ENCODE data around the gene ZNF33A.
"Not testable (repeated sequence)": the region's sequence is repeated elsewhere in the genome, so short reads cannot be mapped to it uniquely, and the experiment has no call there.

The ZNF33A gene

GRCh38 chr10:38010119-38010903 is at the start of gene ZNF33A:
TSS of gene ZNF33A (plus strand) at chr10:38010675. CDS start at chr10:38012342, 1,667 bp downstream.
- peak; percentile 89 for DNase-seq

- DNase-seq, result no peak
Observed at GRCh38 chr10:37965006-37965405, 45.5 kb upstream of the ZNF33A start.

GRCh38 chr10:37972396-37972795 is 38.1 kb upstream of the ZNF33A start:
- DNase-seq, result no peak

GRCh38 chr10:37975401-37975991 is 35.0 kb upstream of the ZNF33A start:
- DNase-seq, result no peak

- peak; percentile 95 for DNase-seq
Observed at GRCh38 chr10:37976091-37976879, 34.2 kb upstream of the ZNF33A start, which contains the start of gene ZNF25. TSS of gene ZNF25 (minus strand) at chr10:37976647. CDS start at chr10:37971722, 4,925 bp downstream.

- no peak for DNase-seq
Observed at GRCh38 chr10:37976880-37977203, 33.6 kb upstream of the ZNF33A start.

- DNase-seq, result no peak
Observed at GRCh38 chr10:37991655-37992054, 18.8 kb upstream of the ZNF33A start.

GRCh38 chr10:37992083-37992482 is 18.4 kb upstream of the ZNF33A start:
- no peak for DNase-seq

- not testable (repeated sequence) for DNase-seq
Observed at GRCh38 chr10:37998920-37999319, 11.6 kb upstream of the ZNF33A start.

GRCh38 chr10:38000474-38000873 is 10.0 kb upstream of the ZNF33A start:
- not testable (repeated sequence) for DNase-seq

- DNase-seq, result no peak
Observed at GRCh38 chr10:38003026-38003425, 7.4 kb upstream of the ZNF33A start.

- no peak for DNase-seq
Observed at GRCh38 chr10:38003588-38003987, 6.9 kb upstream of the ZNF33A start.

- DNase-seq, result no peak
Observed at GRCh38 chr10:38007551-38007950, 2.9 kb upstream of the ZNF33A start.

- no peak for DNase-seq
Observed at GRCh38 chr10:38007991-38008390, 2.5 kb upstream of the ZNF33A start.

- no peak for DNase-seq
Observed at GRCh38 chr10:38016354-38016753, 5.9 kb downstream of the ZNF33A start.

- DNase-seq, result not testable (repeated sequence)
Observed at GRCh38 chr10:38019124-38019523, 8.6 kb downstream of the ZNF33A start.

- no peak for DNase-seq
Observed at GRCh38 chr10:38025283-38025682, 14.8 kb downstream of the ZNF33A start.

- no peak for DNase-seq
Observed at GRCh38 chr10:38027986-38028385, 17.5 kb downstream of the ZNF33A start.

- no peak for DNase-seq
Observed at GRCh38 chr10:38032886-38033285, 22.4 kb downstream of the ZNF33A start.

GRCh38 chr10:38038107-38038931 is 27.8 kb downstream of the ZNF33A start:
- DNase-seq, result no peak

GRCh38 chr10:38038932-38039245 is 28.4 kb downstream of the ZNF33A start:
- DNase-seq, result no peak

GRCh38 chr10:38043516-38043915 is 33.0 kb downstream of the ZNF33A start:
- DNase-seq, result no peak

GRCh38 chr10:38045129-38045528 is 34.7 kb downstream of the ZNF33A start:
- DNase-seq, result no peak
